Body of pancreas (tissue), 4 donors: ENCODE measurements around the gene PITX3.

ENCODE experiments used
- POLR2A ChIP-seq, 3 donors: fragments of 450-650 bp; IDR thresholded peaks; one replicate each; pipeline ENCODE4 v1.6.1; 2016; ENCODE audit warnings: antibody characterized with exemption in 3 of 3, mild to moderate bottlenecking in 2 of 3
- TF ChIP-seq, protein P1 (sequence below), 7 experiments: fragments of 450-650 bp in 4 of 7; fragments of 200-600 bp in 3 of 7; sonication (generic) in 3 of 7; IDR thresholded peaks; one replicate each; pipeline ENCODE4 v1.5.1; 2016 to 2019; ENCODE audit warnings: antibody characterized with exemption in 7 of 7

DNA sequence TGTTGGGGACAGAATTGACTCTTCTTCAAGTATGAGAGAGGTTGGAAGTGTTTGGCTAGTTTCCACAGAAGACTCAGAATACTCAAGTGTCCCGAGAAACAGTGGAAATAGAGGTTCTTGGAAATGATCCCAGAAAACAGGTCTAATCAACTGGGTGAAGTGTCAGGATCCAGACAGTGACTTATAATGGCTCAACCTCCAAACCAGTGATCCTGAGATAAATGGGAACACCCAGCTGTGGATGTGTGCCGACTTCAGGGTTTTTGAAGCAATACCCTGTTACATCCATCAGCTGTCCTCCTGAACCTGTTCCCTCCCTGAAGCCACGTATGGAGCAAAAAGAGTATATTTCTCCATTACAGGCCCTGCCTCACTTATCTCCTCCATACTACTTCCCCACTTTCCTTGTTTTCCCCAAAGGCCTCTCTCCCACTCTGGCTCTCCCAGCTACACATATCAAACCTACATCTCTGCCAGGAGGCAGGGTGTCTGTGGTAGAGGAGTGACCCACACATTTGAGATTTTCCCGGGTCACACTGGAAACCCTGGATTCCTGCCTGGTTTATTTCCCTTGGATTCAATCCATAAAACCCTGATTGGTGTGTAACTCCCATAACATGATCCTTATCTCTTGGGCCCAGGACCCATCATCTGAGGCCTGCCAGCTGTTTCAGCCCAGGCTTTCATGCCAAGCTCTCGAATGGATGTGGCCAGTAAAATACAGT, 32.8 kb downstream of the PITX3 start:
- TF ChIP-seq, protein P1, sequence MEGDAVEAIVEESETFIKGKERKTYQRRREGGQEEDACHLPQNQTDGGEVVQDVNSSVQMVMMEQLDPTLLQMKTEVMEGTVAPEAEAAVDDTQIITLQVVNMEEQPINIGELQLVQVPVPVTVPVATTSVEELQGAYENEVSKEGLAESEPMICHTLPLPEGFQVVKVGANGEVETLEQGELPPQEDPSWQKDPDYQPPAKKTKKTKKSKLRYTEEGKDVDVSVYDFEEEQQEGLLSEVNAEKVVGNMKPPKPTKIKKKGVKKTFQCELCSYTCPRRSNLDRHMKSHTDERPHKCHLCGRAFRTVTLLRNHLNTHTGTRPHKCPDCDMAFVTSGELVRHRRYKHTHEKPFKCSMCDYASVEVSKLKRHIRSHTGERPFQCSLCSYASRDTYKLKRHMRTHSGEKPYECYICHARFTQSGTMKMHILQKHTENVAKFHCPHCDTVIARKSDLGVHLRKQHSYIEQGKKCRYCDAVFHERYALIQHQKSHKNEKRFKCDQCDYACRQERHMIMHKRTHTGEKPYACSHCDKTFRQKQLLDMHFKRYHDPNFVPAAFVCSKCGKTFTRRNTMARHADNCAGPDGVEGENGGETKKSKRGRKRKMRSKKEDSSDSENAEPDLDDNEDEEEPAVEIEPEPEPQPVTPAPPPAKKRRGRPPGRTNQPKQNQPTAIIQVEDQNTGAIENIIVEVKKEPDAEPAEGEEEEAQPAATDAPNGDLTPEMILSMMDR (IDR thresholded peaks at IDR 0.05): no peak
- no peak for TF ChIP-seq POLR2A (IDR thresholded peaks at IDR 0.05)
